Stimulated activated CD4-positive, alpha-beta T cell treated with anti-CD3 and anti-CD28 coated beads, Interleukin-4, amount 100 ng/mL, for 48 hours (primary cell): ENCODE data around the gene ARMH4.
A peak's percentile ranks its signal among the peaks of the same experiment; 100 is the strongest.

Source experiments
- DNase-seq, 2 donors: peaks; one replicate each; pipeline ENCODE4 v3.0.0-alpha.2; 2020; ENCODE audit warnings: low read depth in 2 of 2

Gene ARMH4

GRCh38 chr14:58100735-58101368 is 51.2 kb downstream of the ARMH4 start:
- DNase-seq = no peak

DNA sequence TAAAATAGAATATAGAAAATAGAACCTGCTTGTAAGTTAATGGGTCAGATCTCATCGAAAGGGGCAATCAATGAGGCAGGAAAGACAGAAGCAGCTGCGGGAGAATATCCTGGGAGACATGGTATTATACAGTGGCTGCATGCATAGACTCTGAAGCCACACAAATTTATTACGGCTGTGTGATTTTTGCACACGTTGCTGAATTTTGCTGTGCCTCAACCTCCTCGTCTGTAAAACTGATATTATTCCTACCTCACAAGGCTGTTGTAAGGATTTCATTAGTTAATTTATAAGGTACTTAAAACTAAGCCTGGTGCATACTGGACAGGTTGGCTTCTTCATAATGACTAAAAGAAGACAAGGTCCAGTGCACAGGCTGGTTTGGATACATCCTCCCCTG is 52.3 kb downstream of the ARMH4 start:
- DNase-seq = no peak

DNA sequence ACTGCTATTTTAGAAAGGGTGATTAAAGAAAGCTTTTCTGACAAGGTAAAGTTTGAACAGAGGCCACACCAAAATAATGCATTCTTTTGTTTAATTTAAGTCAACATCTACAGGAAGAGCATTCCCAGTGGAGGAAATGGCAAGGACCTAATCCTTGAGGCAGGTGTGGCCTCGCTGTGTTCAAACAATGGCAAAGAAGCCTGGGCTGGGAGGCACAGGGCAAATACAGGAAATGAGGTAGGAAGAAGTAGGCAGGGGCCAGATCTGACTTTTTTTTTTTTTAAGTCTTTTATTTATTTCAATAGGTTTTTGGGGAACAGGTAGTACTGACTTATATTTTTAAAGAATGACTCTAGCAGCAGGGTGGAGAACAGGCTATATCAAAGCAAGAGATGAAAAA is 53.5 kb downstream of the ARMH4 start:
- no peak for DNase-seq

- DNase-seq = no peak
Measured at GRCh38 chr14:58096731-58097130, 55.3 kb downstream of the ARMH4 start.

GRCh38 chr14:58091883-58092630 is 60.0 kb downstream of the ARMH4 start:
- DNase-seq = no peak

DNA sequence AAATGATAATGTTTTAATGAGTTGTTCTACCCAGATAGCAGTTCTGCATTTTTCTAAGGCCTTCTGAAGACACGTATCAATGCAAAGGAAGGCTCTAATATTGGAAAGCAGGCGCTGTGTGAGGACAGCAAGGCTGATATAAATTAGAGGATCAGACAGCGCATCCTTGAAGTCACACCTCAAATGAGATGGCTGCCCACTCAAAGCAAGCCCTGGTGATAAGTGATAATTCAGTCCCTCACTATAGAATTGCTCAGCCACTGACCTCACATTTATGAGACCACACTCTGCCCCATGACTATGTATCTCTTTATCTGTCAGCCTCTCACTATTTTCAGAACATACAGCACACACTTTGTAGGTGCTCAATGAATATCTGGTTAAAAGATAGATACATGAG is 62.4 kb downstream of the ARMH4 start:
- no peak for DNase-seq

DNA sequence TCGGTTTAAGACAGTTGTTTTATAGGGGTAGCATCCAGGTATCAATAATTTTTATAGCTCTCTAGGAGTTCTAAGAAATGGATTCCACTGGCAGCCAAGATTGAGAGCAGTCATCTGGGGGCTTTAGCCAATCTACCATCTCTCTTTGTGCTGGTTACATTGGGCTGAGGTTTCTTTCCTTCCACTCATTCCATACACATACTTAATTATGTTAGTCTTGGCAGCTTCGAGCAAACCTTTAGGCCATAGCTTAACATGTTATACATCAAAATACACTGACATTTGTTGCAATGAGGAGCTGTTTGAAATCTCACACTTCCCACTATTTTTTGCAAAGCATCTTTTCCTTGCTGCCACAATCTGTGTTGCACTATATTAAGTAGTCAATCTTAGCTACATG is 63.1 kb downstream of the ARMH4 start:
- DNase-seq = no peak

DNA sequence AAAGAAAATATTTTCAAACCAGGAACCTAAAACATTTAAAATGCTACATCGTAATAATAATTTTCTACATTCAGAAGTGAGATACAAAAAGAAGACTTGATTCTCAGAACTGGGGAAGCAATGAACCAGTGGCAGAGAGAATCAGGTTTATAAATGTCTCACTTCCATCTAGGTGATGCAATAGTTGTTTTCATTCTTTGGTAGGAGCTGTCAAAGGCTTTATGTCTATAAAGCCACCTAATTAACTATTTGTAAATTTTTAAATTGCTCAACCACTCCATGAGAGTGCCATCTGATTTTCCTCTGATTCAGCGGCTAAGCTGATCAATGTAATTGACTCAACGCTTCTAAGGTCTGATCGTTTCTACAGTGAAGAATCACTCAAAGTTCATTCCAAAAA is 66.1 kb downstream of the ARMH4 start:
- no peak for DNase-seq

- no peak for DNase-seq
Measured at GRCh38 chr14:58082491-58083098, 69.4 kb downstream of the ARMH4 start.

GRCh38 chr14:58082011-58082410 is 70.0 kb downstream of the ARMH4 start:
- no peak for DNase-seq

DNA sequence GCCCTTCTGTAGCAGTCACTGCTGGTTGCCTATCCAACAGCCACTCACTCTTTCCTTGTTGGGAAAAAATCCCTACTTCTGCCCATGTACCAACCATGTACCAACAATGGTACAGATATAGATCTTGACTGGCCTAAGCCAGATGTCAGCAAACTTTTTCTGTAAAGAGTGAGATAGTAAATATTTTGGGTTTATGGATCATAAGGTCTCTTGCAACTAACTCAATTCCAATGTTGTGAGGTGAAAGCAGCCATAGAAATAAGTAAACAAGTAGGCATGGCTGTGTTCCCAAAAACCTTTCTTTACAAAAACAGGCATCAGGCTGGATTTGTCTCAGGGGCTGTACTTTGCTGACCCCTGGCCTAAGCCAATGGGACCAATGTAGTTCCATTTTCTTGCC is 73.5 kb downstream of the ARMH4 start:
- DNase-seq = no peak

- DNase-seq = no peak
Measured at GRCh38 chr14:58078068-58078467, 73.9 kb downstream of the ARMH4 start.

GRCh38 chr14:58077621-58078020 is 74.4 kb downstream of the ARMH4 start:
- no peak for DNase-seq

GRCh38 chr14:58073516-58073915 is 78.5 kb downstream of the ARMH4 start:
- no peak for DNase-seq

- DNase-seq = peak; percentile 8 to 26
Measured at GRCh38 chr14:58072288-58073071, 79.5 kb downstream of the ARMH4 start.

GRCh38 chr14:58071341-58071740 is 80.7 kb downstream of the ARMH4 start:
- DNase-seq = no peak

DNA sequence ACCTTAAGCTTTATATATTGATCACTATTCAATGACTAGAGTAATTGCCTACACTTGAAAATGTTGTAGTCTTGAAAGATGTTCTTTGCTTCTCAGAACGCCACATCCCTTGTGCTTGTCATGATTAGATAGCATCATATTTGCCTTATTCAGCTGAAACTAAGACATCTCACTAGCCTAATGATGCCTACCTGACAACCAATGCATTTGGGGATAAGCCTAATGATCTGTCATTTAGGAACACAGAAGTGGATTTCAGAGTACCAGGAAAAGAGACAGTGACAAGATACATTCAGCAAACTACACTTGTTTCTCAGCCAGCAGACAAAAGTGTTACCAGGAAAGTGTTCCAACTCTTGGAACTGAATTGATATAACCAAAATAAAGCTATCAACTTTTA is 83.7 kb downstream of the ARMH4 start:
- no peak for DNase-seq

DNA sequence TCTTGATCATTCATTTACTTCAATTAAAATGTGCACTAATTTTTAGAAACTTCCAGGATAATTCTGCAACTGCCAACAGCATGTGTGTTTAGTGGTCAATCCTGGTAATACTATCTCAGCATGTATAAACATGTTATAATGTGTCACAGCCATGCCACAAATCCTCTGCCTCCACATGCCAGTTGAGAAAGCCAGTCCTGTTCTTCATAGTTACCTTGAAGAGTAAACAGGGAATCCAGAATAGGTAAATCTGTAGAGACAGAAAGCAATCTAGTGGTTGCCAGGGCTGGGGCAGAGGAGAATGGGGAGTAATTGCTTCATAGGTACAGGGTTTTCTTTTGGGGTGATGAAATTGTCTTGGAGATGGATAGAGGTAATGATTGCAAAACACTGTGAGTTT is 85.9 kb downstream of the ARMH4 start:
- no peak for DNase-seq

DNA sequence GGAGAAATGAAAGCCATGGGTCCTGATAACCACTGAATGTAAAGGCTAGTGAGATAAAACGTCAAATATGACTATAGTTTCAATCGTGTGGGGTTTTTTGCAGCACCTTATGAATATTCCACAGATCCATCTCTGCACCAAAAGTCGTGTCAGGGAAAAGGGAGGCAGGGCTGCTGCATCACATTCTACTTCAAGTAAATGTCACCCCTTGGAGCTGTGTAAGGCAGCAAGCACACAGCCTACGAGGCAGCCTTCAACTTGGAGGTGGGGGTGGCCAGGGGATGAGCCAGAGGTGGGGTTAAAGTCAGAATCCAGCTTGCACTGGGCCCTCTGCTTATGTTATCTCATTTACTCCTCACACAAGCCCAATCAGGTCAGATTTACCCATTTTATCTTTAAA is 90.4 kb downstream of the ARMH4 start:
- no peak for DNase-seq

- no peak for DNase-seq
Measured at GRCh38 chr14:58060898-58061297, 91.1 kb downstream of the ARMH4 start.

- DNase-seq = no peak
Measured at GRCh38 chr14:58060077-58060476, 91.9 kb downstream of the ARMH4 start.

GRCh38 chr14:58059126-58059525 is 92.9 kb downstream of the ARMH4 start:
- no peak for DNase-seq
